ENCODE data around the gene CNNM1. TPM values are rescaled to one million over a fixed set of nuclear protein-coding genes. Genes with fewer than 3 reads are reported as not detected.

The CNNM1 gene
- total and polyA plus RNA-seq, 11 donors: 0.04 to 0.43 (median 0.11) TPM; not detected in 4

GRCh38 chr10:99442394-99442793 lies 113.2 kb downstream of the CNNM1 start:
- H3K4me3 ChIP-seq: no peak overlapping the region
- H3K36me3 ChIP-seq: peaks cover 0 to 20% (median 8%) of the 10 kb centered on the region in 9 donors
- H3K4me1 ChIP-seq: no peaks in the 10 kb centered on the region
- intact Hi-C loops (cut with DNase I): no loop called here
- H3K27ac ChIP-seq: no peak overlapping the region
- DNase-seq (no peak), ATAC-seq (no peak)
- TF ChIP-seq POLR2A (IDR thresholded peaks at IDR 0.05): no peak
- TF ChIP-seq, protein P1, sequence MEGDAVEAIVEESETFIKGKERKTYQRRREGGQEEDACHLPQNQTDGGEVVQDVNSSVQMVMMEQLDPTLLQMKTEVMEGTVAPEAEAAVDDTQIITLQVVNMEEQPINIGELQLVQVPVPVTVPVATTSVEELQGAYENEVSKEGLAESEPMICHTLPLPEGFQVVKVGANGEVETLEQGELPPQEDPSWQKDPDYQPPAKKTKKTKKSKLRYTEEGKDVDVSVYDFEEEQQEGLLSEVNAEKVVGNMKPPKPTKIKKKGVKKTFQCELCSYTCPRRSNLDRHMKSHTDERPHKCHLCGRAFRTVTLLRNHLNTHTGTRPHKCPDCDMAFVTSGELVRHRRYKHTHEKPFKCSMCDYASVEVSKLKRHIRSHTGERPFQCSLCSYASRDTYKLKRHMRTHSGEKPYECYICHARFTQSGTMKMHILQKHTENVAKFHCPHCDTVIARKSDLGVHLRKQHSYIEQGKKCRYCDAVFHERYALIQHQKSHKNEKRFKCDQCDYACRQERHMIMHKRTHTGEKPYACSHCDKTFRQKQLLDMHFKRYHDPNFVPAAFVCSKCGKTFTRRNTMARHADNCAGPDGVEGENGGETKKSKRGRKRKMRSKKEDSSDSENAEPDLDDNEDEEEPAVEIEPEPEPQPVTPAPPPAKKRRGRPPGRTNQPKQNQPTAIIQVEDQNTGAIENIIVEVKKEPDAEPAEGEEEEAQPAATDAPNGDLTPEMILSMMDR (IDR thresholded peaks at IDR 0.05): no peak
- H3K9me3 ChIP-seq: no peaks in the 10 kb centered on the region
- peaks cover 0 to 8% (median 0%) of the 10 kb centered on the region in 9 donors for H3K27me3 ChIP-seq
- 79 to 84% (median 82%) methylated on average over 5 of the region's 5 CpGs for WGBS, 4 donors

DNA sequence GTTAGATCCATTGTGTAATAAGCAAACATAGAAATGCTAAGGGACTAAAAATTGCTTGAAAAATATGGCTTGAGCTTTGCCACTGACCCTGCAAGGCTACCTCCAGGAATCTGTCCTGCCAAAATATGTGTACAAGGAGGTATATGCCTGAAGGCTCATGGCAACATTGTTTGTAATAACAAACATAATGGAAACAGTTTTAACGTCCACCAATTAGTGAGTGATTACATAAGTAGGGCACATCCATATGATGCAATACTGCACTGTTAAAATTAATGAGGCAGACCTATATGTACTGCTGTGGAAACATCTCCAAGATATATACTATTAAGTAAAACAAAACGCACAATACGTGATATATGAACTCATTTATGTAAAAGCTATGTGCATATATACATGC lies 114.3 kb downstream of the CNNM1 start:
- Histone ChIP-seq H3K4me1 (no peaks in the 10 kb centered on the region), H3K4me3 (no peak overlapping the region), H3K27me3 (peaks cover 0 to 14% (median 0%) of the 10 kb centered on the region in 9 donors), H3K9me3 (no peaks in the 10 kb centered on the region), H3K27ac (no peak overlapping the region), H3K36me3 (peaks cover 0 to 9% (median 0%) of the 10 kb centered on the region in 9 donors)
- DNase-seq (no peak), ATAC-seq (no peak)
- TF ChIP-seq, protein P1 (IDR thresholded peaks at IDR 0.05): no peak
- no peak for TF ChIP-seq POLR2A (IDR thresholded peaks at IDR 0.05)
- WGBS, 4 donors: 81 to 87% (median 85%) methylated on average over 3 of the region's 3 CpGs
- intact Hi-C loops (cut with DNase I): no loop called here

Other genes starting within 250 kb of the CNNM1 start
- gene HPSE2, start 93.5 kb upstream of the CNNM1 start, total RNA-seq: under 1 TPM in 6 of 9 donors, not detected in 3; 0.07 to 0.18 (median 0.15) TPM
- gene HPSE2, start 93.5 kb upstream of the CNNM1 start, polyA plus RNA-seq: under 1 TPM; 0.06 to 0.08 TPM
- gene GOT1, start 101.3 kb downstream of the CNNM1 start, total RNA-seq: 100 to 1,000 TPM; 294 to 815 (median 505) TPM
- gene GOT1, start 101.3 kb downstream of the CNNM1 start, polyA plus RNA-seq: 100 to 1,000 TPM; 259 to 299 TPM
- gene NKX2-3, start 203.6 kb downstream of the CNNM1 start, total RNA-seq: not detected
- gene NKX2-3, start 203.6 kb downstream of the CNNM1 start, polyA plus RNA-seq: not detected

Data from heart left ventricle (tissue), 16 donors.